ENCODE measurements around the gene ZFP57. TPM values are rescaled to one million over a fixed set of nuclear protein-coding genes. Genes with fewer than 3 reads are reported as not detected.
A peak's percentile ranks its signal among the peaks of the same experiment; 100 is the strongest.

Gene ZFP57
- total RNA-seq, 1 experiment from 2014 or later, result 0.23 TPM

DNA sequence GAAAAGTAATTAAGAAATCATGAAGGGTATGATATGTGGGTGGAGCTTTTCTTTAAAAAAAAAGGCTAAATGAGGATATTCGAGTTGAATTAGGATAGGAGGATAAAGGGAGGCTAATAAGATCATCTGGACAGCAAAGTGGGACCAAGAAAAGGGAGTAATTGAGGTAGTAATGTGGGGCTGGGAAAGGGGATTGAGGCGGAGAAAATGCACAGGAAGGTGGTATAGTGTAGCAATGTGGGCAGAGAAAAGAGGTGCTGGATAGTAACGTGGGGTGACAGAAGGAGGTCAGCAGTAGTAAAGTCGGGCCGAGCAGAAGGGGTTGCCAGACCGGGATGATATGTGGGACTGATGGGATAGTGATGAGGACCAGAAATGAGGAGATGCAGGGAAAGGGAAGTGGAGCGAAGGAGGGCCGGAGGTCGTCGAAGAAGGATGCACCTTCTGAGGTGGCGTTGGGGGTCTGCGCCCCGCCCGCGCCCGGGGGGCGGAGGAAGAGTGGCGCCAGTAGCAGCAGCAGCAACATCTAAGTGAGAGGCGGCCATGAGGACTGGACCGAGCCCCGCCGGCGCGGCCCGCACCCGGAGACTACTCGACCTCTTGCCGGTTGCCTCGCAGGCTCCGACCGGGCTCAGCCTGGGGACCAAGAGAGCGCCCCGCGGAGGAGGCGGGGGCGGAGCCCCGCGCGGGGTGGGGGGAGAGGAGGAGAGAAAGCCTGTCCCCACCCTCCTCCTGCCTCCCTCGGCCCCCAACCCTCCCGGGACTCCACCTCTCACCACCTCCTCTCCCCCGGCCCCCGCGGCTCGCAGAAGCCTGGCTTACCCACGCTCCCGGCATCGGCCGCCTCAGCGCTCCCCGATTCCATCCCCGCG is 48.9 kb downstream of the ZFP57 start:
- TF ChIP-seq, protein P1, sequence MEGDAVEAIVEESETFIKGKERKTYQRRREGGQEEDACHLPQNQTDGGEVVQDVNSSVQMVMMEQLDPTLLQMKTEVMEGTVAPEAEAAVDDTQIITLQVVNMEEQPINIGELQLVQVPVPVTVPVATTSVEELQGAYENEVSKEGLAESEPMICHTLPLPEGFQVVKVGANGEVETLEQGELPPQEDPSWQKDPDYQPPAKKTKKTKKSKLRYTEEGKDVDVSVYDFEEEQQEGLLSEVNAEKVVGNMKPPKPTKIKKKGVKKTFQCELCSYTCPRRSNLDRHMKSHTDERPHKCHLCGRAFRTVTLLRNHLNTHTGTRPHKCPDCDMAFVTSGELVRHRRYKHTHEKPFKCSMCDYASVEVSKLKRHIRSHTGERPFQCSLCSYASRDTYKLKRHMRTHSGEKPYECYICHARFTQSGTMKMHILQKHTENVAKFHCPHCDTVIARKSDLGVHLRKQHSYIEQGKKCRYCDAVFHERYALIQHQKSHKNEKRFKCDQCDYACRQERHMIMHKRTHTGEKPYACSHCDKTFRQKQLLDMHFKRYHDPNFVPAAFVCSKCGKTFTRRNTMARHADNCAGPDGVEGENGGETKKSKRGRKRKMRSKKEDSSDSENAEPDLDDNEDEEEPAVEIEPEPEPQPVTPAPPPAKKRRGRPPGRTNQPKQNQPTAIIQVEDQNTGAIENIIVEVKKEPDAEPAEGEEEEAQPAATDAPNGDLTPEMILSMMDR (IDR thresholded peaks at IDR 0.05; ENCODE audit: unreplicated experiment), result no peak
- H3K27me3 Mint-ChIP-seq (ENCODE audit: insufficient read depth, unreplicated experiment), result no peaks in the 10 kb centered on the region
- BruUV-seq (replicated peaks), result no TSS peak
- DNase-seq (ENCODE audit: unreplicated experiment), result peak; percentile 41
- H3K4me1 Mint-ChIP-seq (ENCODE audit: insufficient read depth, unreplicated experiment), result peaks cover 33% of the 10 kb centered on the region
- intact Hi-C loops (cut with micrococcal nuclease), result no loop called here
- CTCF ChIA-PET, result interaction anchor here (1.9 to 2.2 kb wide), 3 partner anchors 16 to 21 kb away, joined by 8 to 14 read pairs (median 12); no protein-coding TSS in a partner anchor
- H3K27ac Mint-ChIP-seq (ENCODE audit: low read depth, unreplicated experiment), result no peak overlapping the region
- H3K36me3 Mint-ChIP-seq (ENCODE audit: insufficient read depth, unreplicated experiment), result peaks cover 8% of the 10 kb centered on the region
- H3K4me3 Mint-ChIP-seq (ENCODE audit: unreplicated experiment), result peak overlapping the region; percentile 75
- POLR2A ChIA-PET, result interaction anchor here (0.6 to 3.5 kb wide), 4 partner anchors 10 to 924 kb away, joined by 4 to 13 read pairs (median 5); no protein-coding TSS in a partner anchor
- H3K9me3 Mint-ChIP-seq (ENCODE audit: unreplicated experiment), result no peaks in the 10 kb centered on the region

DNA sequence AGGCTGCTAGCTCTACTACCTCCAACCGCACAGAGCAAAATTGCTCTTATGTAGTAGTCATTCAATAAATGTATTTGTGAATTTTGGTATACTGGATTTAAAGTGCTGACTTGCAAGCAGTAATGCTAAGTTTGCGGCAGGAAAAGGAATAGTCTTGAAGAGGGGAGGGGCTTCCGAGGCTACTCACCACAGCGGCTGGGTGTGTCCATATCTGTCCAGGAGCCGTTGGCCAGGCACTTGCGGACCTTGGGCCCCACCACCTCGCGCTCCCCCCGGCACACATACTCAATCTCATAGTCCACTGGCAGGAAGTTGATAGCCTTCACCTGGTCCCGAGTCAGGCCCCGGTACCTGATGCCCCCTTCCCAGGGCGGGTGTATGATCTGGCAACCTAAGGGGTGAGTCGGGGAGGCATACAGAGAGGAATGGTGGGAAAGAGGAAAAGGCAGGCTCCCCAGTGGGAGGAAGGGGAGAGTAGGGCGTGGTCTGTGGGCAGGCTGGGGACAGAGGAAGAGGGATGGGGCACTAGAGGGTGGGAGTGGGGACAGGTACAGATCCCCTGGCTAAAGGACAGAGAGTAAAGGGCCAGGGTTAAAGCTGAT is 49.6 kb downstream of the ZFP57 start:
- Mint-ChIP-seq H3K27me3 (ENCODE audit: insufficient read depth, unreplicated experiment) (no peaks in the 10 kb centered on the region), H3K4me1 (ENCODE audit: insufficient read depth, unreplicated experiment) (peaks cover 33% of the 10 kb centered on the region), H3K27ac (ENCODE audit: low read depth, unreplicated experiment) (no peak overlapping the region), H3K4me3 (ENCODE audit: unreplicated experiment) (peak overlapping the region; percentile 75), H3K36me3 (ENCODE audit: insufficient read depth, unreplicated experiment) (peaks cover 8% of the 10 kb centered on the region), H3K9me3 (ENCODE audit: unreplicated experiment) (no peaks in the 10 kb centered on the region)
- BruUV-seq (replicated peaks), result no TSS peak
- POLR2A ChIA-PET, result interaction anchor here (0.6 to 2.2 kb wide), 2 partner anchors 9 to 902 kb away, joined by 4 to 6 read pairs; no protein-coding TSS in a partner anchor
- intact Hi-C loops (cut with micrococcal nuclease), result no loop called here
- DNase-seq (ENCODE audit: unreplicated experiment), result no peak
- TF ChIP-seq, protein P1 (IDR thresholded peaks at IDR 0.05; ENCODE audit: unreplicated experiment), result no peak
- CTCF ChIA-PET, result interaction anchor here (0.6 kb wide), 1 partner anchor 37 kb away, joined by 3 read pairs; no protein-coding TSS in a partner anchor

DNA sequence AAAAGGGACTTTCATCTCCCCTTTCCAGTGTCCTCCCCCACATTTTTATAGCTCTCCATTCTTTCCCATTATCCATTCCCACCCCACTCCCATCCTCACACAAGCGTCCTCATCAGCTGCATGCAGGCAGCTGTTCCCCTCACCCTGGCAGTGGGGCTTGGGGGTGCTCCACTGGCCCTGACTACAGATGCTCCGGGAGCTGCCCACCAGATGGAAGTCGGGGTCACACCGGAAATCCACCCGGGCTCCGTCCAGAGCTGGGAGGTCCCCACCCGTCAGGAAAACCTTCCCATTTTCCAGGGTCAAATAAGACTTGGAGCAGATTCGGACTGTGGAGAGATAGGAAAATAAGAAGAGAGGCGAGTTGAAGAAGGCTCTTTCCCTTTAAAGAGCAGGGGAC is 50.6 kb downstream of the ZFP57 start:
- TF ChIP-seq, protein P1 (IDR thresholded peaks at IDR 0.05; ENCODE audit: unreplicated experiment), result no peak
- H3K36me3 Mint-ChIP-seq (ENCODE audit: insufficient read depth, unreplicated experiment), result peaks cover 15% of the 10 kb centered on the region
- BruUV-seq (replicated peaks), result no TSS peak
- no peaks in the 10 kb centered on the region for H3K27me3 Mint-ChIP-seq (ENCODE audit: insufficient read depth, unreplicated experiment)
- POLR2A ChIA-PET, result interaction anchor here (2.2 kb wide), 1 partner anchor 10 kb away, joined by 6 read pairs; no protein-coding TSS in a partner anchor
- no peak overlapping the region for H3K27ac Mint-ChIP-seq (ENCODE audit: low read depth, unreplicated experiment)
- H3K4me3 Mint-ChIP-seq (ENCODE audit: unreplicated experiment), result no peak overlapping the region
- DNase-seq (ENCODE audit: unreplicated experiment), result no peak
- H3K4me1 Mint-ChIP-seq (ENCODE audit: insufficient read depth, unreplicated experiment), result peaks cover 36% of the 10 kb centered on the region
- no peaks in the 10 kb centered on the region for H3K9me3 Mint-ChIP-seq (ENCODE audit: unreplicated experiment)
- CTCF ChIA-PET, result interaction anchor here (0.5 to 1.1 kb wide), 2 partner anchors 23 to 418 kb away, joined by 3 read pairs; no protein-coding TSS in a partner anchor
- intact Hi-C loops (cut with micrococcal nuclease), result no loop called here

DNA sequence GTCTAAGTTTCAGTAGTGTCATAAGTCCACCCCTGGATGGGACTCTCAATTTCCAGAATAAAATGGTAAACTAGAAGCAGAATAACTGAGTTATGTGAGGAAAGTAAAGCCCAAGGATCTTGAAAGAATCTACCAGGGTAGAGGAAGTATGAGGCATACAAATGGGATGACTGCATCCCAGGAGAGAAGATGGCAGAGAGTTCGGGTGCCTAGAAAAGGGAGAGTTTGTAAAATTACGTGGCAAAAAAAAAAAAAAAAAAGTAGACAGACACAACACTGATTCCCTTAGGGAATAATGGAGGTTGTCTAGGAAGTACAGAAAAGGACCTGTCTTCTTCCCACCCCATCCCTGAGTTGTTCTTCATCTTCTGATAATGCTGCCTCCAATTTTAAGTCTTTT is 51.4 kb downstream of the ZFP57 start:
- H3K27me3 Mint-ChIP-seq (ENCODE audit: insufficient read depth, unreplicated experiment), result no peaks in the 10 kb centered on the region
- DNase-seq (ENCODE audit: unreplicated experiment), result no peak
- H3K4me1 Mint-ChIP-seq (ENCODE audit: insufficient read depth, unreplicated experiment), result peaks cover 39% of the 10 kb centered on the region
- no peak overlapping the region for H3K27ac Mint-ChIP-seq (ENCODE audit: low read depth, unreplicated experiment)
- peaks cover 15% of the 10 kb centered on the region for H3K36me3 Mint-ChIP-seq (ENCODE audit: insufficient read depth, unreplicated experiment)
- intact Hi-C loops (cut with micrococcal nuclease), result no loop called here
- H3K4me3 Mint-ChIP-seq (ENCODE audit: unreplicated experiment), result no peak overlapping the region
- CTCF ChIA-PET, result interaction anchor here (0.5 to 1.0 kb wide), 2 partner anchors 33 to 418 kb away, joined by 3 read pairs; no protein-coding TSS in a partner anchor
- TF ChIP-seq, protein P1 (IDR thresholded peaks at IDR 0.05; ENCODE audit: unreplicated experiment), result no peak
- H3K9me3 Mint-ChIP-seq (ENCODE audit: unreplicated experiment), result no peaks in the 10 kb centered on the region
- POLR2A ChIA-PET, result interaction anchor here (2.2 kb wide), 1 partner anchor 11 kb away, joined by 6 read pairs; no protein-coding TSS in a partner anchor
- no TSS peak for BruUV-seq (replicated peaks)

Measured in MCF 10A (cell line).